ENCODE data around the gene PCBP2. TPM values are rescaled to one million over a fixed set of nuclear protein-coding genes. Genes with fewer than 3 reads are reported as not detected.

The PCBP2 gene
- total and polyA plus RNA-seq, 4 donors: 363 to 697 (median 557) TPM

- ATAC-seq (ENCODE audit: insufficient read depth, low FRiP score) (no peak), DNase-seq (no peak)
- H3K4me3 ChIP-seq: no peak within 1 kb of the TSS
- no peak within 1 kb of the TSS for H3K27ac ChIP-seq (ENCODE audit: low read depth in 1 of 2, low read length in 1 of 2)
- peaks cover 7 to 35% (median 19%) of the 10 kb centered on the region in 4 donors for H3K36me3 ChIP-seq (ENCODE audit: control insufficient read depth in 4 of 4, insufficient read depth in 4 of 4, low read length in 4 of 4)
- 89 to 91% methylated on average over 9 of the region's 9 CpGs for WGBS, 2 donors
- H3K9me3 ChIP-seq (ENCODE audit: control insufficient read depth in 4 of 4, insufficient read depth in 3 of 4, low read length in 3 of 4): no peaks in the 10 kb centered on the region
- H3K4me1 ChIP-seq (ENCODE audit: control insufficient read depth in 5 of 5, insufficient read depth in 5 of 5, low read length in 5 of 5): peaks cover under 1 to 20% (median 5%) of the 10 kb centered on the region in 5 donors
- TF ChIP-seq CTCF (IDR thresholded peaks at IDR 0.05; ENCODE audit: control extremely low read depth, extremely low read depth): no peak
- H3K9ac ChIP-seq (ENCODE audit: insufficient read depth in 1 of 2, low read length in 2 of 2): no peak within 1 kb of the TSS
- H3K27me3 ChIP-seq (ENCODE audit: control insufficient read depth in 3 of 3, insufficient read depth in 3 of 3, low read length in 2 of 3): no peaks in the 10 kb centered on the region
These were observed 55.1 kb downstream of the PCBP2 start, which contains the start of gene NPFF for GRCh38 chr12:53506881-53507602. Gene NPFF (minus strand): TSS chr12:53507484. CDS start chr12:53507474, 10 bp downstream.

DNA sequence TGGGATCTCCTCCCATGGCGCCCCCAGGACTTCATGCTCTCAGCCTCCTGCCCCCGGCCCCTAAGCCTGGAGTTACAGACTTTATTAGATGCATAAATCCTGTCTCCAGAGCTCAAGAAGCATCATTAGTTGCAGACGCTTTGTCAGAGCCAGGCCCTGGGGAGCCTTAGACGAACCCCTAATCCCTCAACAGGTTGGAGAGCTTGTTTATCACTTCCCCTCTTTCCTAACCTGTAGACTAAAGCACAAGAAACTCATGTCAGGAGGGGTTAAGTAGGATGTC lies 55.6 kb downstream of the PCBP2 start:
- ATAC-seq (ENCODE audit: insufficient read depth, low FRiP score) (no peak), DNase-seq (no peak)
- Histone ChIP-seq H3K36me3 (ENCODE audit: control insufficient read depth in 4 of 4, insufficient read depth in 4 of 4, low read length in 4 of 4) (peaks cover 12 to 35% (median 23%) of the 10 kb centered on the region in 4 donors), H3K9ac (ENCODE audit: insufficient read depth in 1 of 2, low read length in 2 of 2) (no peak overlapping the region), H3K4me1 (ENCODE audit: control insufficient read depth in 5 of 5, insufficient read depth in 5 of 5, low read length in 5 of 5) (peaks cover 0 to 15% (median 3%) of the 10 kb centered on the region in 5 donors), H3K27me3 (ENCODE audit: control insufficient read depth in 3 of 3, insufficient read depth in 3 of 3, low read length in 2 of 3) (no peaks in the 10 kb centered on the region), H3K27ac (ENCODE audit: low read depth in 1 of 2, low read length in 1 of 2) (no peak overlapping the region), H3K9me3 (ENCODE audit: control insufficient read depth in 4 of 4, insufficient read depth in 3 of 4, low read length in 3 of 4) (no peaks in the 10 kb centered on the region), H3K4me3 (no peak overlapping the region)
- no peak for TF ChIP-seq CTCF (IDR thresholded peaks at IDR 0.05; ENCODE audit: control extremely low read depth, extremely low read depth)
- WGBS, 2 donors: 91 to 92% methylated on average over 4 of the region's 4 CpGs

- H3K9ac ChIP-seq (ENCODE audit: insufficient read depth in 1 of 2, low read length in 2 of 2): no peak overlapping the region
- peak; percentile 78 for ATAC-seq (ENCODE audit: insufficient read depth, low FRiP score)
These were observed 56.8 kb downstream of the PCBP2 start for GRCh38 chr12:53508534-53509170.

More at GRCh38 chr12:53508534-53509170, 56.8 kb downstream of the PCBP2 start:
- H3K9me3 ChIP-seq (ENCODE audit: control insufficient read depth in 4 of 4, insufficient read depth in 3 of 4, low read length in 3 of 4): no peaks in the 10 kb centered on the region
- peaks cover 16 to 35% (median 29%) of the 10 kb centered on the region in 4 donors for H3K36me3 ChIP-seq (ENCODE audit: control insufficient read depth in 4 of 4, insufficient read depth in 4 of 4, low read length in 4 of 4)
- H3K4me3 ChIP-seq: no peak overlapping the region
- H3K4me1 ChIP-seq (ENCODE audit: control insufficient read depth in 5 of 5, insufficient read depth in 5 of 5, low read length in 5 of 5): peaks cover 0 to 11% (median 2%) of the 10 kb centered on the region in 5 donors
- no peaks in the 10 kb centered on the region for H3K27me3 ChIP-seq (ENCODE audit: control insufficient read depth in 3 of 3, insufficient read depth in 3 of 3, low read length in 2 of 3)
- peak overlapping the region in 1 of 2 donors; percentile 20 for H3K27ac ChIP-seq (ENCODE audit: low read depth in 1 of 2, low read length in 1 of 2)
- peak; percentile 88 to 90 (median 88) for DNase-seq
- 21 to 30% methylated on average over 7 of the region's 7 CpGs for WGBS, 2 donors
- peak; percentile 95 for TF ChIP-seq CTCF (IDR thresholded peaks at IDR 0.05; ENCODE audit: control extremely low read depth, extremely low read depth)

All from lung (tissue), 12 donors.